Measurements from ENCODE around the gene CACNA1S.

CACNA1S gene

DNA sequence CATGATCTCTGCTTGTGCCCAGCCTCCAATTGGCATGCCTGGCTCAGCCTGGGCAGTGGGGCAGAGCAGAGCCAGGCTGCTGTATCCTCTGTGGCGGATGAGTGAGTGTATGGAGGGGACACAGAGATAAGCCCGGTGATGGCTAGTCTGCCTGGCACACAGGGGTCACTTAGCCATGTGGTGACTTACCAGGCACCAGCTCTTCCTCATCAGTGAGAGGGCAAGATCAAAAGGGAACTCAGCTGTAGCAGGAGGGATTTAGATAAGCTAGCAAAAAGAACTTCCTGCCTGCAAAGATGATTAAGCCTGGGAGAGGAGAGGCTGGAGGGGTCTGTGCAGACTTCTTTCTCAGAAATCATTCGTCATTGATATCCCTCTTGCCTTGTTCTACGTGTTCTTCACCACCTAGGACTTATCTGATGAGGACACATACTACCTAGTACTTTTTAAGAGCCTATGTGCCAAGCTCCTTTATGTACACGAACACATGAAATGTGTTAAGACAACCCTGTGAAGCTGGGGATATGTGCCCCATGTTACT, 96.6 kb downstream of the CACNA1S start:
- TF ChIP-seq TAF1 (IDR thresholded peaks at IDR 0.05; ENCODE audit: borderline replicate concordance, low read depth, low read length) (no peak), POLR2A (IDR thresholded peaks at IDR 0.05; ENCODE audit: low read depth, low read length) (no peak), POLR2AphosphoS5 (IDR thresholded peaks at IDR 0.05; ENCODE audit: low read depth, low read length) (no peak)
- no peak for FAIRE-seq
- DNase-seq (ENCODE audit: insufficient read length): no peak

DNA sequence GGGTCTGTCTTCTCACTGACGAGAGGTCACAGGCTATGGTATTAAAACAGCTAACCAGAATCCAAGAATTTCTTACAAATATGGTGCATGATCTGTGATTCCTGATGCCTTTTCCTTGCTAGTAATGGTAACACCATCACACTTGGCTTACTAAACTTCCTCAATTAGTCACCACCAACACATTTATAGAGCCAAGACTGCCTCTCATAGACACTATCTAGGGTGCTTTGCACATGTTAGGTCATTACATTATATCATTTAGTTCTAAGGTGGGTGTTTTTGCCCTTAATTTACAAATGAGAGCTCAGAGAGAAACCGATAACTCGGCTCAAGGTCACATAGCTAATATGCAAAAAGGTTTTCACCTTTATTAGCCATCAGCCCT, 97.4 kb downstream of the CACNA1S start:
- FAIRE-seq: no peak
- TF ChIP-seq TAF1 (IDR thresholded peaks at IDR 0.05; ENCODE audit: borderline replicate concordance, low read depth, low read length): no peak

DNA sequence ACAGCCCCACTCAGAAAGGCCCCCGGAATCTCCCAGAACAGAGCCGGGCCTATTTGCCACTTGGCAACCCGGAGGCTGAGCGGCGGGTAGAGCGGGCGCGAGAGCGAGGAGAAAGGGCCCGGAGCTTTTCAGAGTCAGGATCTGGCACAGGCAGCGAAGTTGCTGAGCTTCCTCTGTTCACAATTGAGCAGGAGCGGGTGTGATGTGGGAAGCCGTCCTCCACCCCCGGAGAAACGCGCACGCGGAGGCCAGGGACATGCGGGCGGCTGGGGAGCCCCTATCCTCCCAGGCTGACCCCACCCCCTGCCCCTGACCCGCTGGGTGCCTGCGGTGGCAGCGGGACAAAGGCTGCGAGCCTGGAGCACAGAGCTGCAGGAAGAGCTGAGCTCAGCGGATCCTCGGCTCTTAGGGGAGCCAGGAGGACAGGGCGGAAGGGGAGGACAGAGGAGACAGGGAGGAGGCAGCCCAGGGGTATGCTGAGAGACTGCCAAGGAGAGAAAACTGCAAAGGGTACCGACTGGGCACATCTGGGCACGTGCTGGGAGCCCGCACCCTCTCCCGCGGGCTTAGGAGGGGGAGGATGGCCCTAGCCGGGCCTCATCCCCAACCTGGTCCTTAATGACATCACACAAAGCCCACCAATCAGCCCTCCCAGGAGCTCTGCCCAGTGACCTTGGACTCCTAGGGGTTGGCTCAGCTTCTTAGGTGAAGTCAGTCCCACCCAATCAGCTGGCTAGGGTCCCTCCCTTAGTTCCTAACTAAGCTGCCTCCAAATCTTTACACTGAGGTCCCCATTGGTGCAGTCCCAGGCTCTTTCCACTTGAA, 98.0 kb downstream of the CACNA1S start:
- TF ChIP-seq POLR2A (IDR thresholded peaks at IDR 0.05; ENCODE audit: low read depth, low read length) (no peak), TAF1 (IDR thresholded peaks at IDR 0.05; ENCODE audit: borderline replicate concordance, low read depth, low read length) (no peak), POLR2AphosphoS5 (IDR thresholded peaks at IDR 0.05; ENCODE audit: low read depth, low read length) (no peak)
- FAIRE-seq: no peak
- DNase-seq (ENCODE audit: insufficient read length): no peak

More for the DNA sequence above, 97.4 kb downstream of the CACNA1S start:
- DNase-seq (ENCODE audit: insufficient read length): no peak

DNA sequence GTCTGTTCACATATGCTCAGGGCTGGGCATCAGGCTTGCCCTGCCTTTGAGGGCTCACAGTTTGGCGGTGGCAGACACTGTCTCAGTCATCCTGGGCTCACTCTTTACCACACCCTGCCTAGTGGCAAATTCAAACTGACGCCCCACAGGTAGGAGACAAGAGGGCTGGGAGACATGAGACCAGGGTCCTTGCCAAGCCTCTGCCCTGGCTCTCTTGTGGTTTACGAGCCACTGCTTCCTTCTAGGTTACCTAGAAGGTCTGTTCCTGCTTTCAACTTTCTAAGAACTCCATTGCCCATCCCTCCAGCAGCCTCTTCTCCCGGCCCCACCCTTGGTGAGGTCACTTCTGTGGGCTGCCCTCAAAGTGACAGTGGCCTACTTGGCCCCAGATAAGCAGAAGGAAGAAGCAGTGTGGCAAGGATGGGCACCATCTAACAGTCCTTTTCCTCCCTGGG, 99.2 kb downstream of the CACNA1S start:
- FAIRE-seq: no peak
- no peak for DNase-seq (ENCODE audit: insufficient read length)
- no peak for TF ChIP-seq POLR2AphosphoS5 (IDR thresholded peaks at IDR 0.05; ENCODE audit: low read depth, low read length)
- no peak for TF ChIP-seq POLR2A (IDR thresholded peaks at IDR 0.05; ENCODE audit: low read depth, low read length)
- TF ChIP-seq TAF1 (IDR thresholded peaks at IDR 0.05; ENCODE audit: borderline replicate concordance, low read depth, low read length): no peak

DNA sequence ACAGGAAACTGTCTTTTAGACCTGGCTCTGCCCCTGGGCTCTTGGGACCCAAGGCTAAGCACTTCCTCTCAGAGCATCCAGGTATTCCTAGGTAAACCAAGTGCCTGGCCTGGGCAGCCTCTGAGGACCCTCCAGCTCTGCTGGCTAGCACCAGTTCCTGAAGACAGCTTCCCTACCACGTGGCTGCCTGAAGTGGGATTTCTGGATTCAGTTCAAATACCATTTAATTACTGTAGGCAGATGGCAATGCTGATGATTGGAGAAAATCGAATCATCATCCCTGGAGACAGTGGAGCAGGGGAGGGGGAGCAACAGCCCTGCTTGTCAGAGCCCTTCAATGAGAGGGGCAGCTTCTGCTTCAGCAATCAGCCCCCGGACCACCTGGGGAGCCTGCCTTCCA, 100.6 kb downstream of the CACNA1S start:
- DNase-seq (ENCODE audit: insufficient read length): no peak
- no peak for FAIRE-seq
- TF ChIP-seq POLR2A (IDR thresholded peaks at IDR 0.05; ENCODE audit: low read depth, low read length) (no peak), POLR2AphosphoS5 (IDR thresholded peaks at IDR 0.05; ENCODE audit: low read depth, low read length) (no peak), TAF1 (IDR thresholded peaks at IDR 0.05; ENCODE audit: borderline replicate concordance, low read depth, low read length) (no peak)

DNA sequence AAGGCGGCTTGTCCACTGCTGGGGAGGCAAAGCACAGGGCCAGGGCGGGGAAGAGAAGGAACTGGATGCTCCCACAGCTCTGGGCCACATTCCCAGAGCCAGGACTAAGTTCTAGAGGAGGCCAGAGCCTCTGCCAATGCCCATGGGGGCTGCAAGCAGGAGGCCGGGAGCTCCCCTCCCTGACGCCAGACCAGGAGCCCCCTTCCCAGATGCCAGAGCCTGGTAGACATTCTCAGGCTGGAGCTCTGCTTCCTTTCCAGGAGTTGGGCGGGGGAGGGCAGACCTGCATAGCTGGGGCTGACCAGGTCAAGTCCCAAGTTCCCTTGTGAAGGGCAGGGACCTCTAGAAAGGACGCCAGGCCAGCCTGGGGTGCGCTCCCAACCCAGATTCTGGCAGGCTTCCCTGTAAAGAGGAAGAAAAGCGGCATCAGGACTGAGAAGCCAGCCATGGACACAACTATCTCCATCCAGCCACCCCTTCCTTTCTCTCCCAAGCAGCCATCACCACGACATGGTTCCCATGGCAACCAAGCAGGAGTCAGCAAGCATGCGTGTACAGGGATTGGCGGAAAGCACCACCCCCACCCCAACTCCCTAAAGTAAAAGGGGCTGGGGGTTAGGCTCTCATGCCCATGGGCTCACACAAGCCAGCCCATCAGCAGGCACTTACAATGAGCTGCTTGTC, 102.1 kb downstream of the CACNA1S start:
- TF ChIP-seq POLR2AphosphoS5 (IDR thresholded peaks at IDR 0.05; ENCODE audit: low read depth, low read length): no peak
- TF ChIP-seq POLR2A (IDR thresholded peaks at IDR 0.05; ENCODE audit: low read depth, low read length): no peak
- TF ChIP-seq TAF1 (IDR thresholded peaks at IDR 0.05; ENCODE audit: borderline replicate concordance, low read depth, low read length): no peak
- no peak for FAIRE-seq
- no peak for DNase-seq (ENCODE audit: insufficient read length)

DNA sequence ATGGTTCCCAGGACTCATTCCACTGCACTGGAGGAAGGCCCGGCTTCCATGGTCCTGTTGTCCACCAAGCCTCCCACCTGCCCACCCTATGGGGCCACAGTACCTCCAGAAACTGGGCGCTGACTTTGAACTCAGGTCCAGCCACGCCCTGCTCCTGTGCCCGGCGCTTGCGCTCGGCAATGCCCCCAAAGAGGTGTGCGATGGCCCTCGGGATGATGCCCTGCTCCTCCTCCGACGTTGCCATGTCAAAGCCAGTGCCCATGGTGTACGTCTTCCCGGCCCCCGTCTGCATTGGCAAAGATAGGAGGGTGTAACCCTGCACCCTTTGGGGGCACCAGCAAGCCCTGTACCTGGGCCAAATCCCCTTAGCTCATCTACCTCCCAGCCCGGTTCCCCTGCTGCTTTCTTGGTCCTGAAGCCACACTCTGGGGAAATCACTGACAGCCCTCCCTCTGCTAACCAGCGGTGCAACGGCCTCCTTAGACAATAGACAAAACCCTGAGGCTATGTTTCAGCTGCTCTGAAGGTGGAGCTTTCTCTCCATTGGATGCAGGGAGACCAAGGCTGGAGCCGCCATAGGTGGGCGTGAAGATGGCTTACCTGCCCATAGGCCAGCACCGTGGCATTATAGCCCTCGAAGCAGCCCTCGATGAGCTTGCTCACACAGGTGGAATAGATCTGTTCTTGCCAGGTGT, 103.4 kb downstream of the CACNA1S start:
- no peak for FAIRE-seq
- TF ChIP-seq POLR2AphosphoS5 (IDR thresholded peaks at IDR 0.05; ENCODE audit: low read depth, low read length): no peak
- no peak for TF ChIP-seq TAF1 (IDR thresholded peaks at IDR 0.05; ENCODE audit: borderline replicate concordance, low read depth, low read length)
- no peak for TF ChIP-seq POLR2A (IDR thresholded peaks at IDR 0.05; ENCODE audit: low read depth, low read length)
- DNase-seq (ENCODE audit: insufficient read length): no peak

DNA sequence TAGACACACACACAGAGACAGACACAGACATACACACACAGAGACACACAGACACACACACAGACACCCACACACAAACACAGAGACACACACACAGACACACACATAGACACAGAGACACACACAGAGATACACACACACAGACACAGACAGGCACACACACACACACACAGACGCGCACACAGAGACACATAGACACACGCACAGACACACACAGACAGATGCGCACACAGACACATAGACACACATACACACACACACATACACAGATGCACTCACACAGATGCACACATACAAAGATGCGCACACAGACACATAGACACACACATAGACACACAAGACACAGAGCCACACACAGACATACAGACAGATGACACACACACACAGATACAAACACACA, 104.7 kb downstream of the CACNA1S start:
- DNase-seq (ENCODE audit: insufficient read length): no peak
- 0 out of 2 replicates have a peak, but pooled peaks have one; percentile 25 for TF ChIP-seq POLR2AphosphoS5 (IDR thresholded peaks at IDR 0.05; ENCODE audit: low read depth, low read length)
- no peak for TF ChIP-seq POLR2A (IDR thresholded peaks at IDR 0.05; ENCODE audit: low read depth, low read length)
- no peak for TF ChIP-seq TAF1 (IDR thresholded peaks at IDR 0.05; ENCODE audit: borderline replicate concordance, low read depth, low read length)
- no peak for FAIRE-seq

DNA sequence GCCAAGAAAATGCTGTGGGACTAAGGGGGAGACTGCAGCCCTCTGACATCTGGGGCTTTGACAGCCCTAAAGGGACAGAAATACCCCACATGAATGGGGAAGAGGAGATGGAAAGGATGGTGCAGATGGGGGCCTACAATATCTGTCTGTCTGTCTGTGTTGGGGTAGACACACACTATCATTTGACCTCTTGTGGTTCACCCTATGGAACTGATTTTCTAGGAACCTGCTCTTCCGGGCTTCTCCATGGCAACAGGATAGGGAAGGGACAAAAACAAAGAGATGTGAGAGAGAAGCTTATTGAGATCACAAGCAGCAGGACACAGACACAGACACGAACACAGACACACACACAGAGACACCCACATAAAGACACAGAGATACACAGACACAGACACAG, 105.8 kb downstream of the CACNA1S start:
- FAIRE-seq: no peak
- TF ChIP-seq POLR2A (IDR thresholded peaks at IDR 0.05; ENCODE audit: low read depth, low read length): no peak
- no peak for TF ChIP-seq POLR2AphosphoS5 (IDR thresholded peaks at IDR 0.05; ENCODE audit: low read depth, low read length)
- no peak for TF ChIP-seq TAF1 (IDR thresholded peaks at IDR 0.05; ENCODE audit: borderline replicate concordance, low read depth, low read length)
- DNase-seq (ENCODE audit: insufficient read length): no peak

DNA sequence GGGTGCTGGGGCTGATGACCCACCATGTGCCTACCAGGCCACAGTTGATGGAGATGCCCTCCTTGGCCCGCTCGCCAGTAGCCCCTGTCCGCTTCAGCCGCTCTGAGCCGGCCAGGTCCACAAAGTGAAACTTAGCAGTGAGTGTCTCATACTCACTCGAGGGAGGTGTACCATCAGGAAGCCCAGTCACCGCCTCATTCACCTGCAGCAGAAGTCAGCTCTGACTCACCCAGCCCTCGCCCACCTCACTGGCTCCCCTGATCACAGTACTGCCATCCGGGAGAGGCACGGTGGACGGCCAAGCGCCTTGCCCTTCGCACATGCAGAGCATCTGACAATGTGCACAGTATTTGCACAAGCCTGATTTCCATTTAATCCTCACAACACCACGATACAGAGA, 107.5 kb downstream of the CACNA1S start:
- no peak for FAIRE-seq
- TF ChIP-seq POLR2AphosphoS5 (IDR thresholded peaks at IDR 0.05; ENCODE audit: low read depth, low read length) (no peak), POLR2A (IDR thresholded peaks at IDR 0.05; ENCODE audit: low read depth, low read length) (no peak), TAF1 (IDR thresholded peaks at IDR 0.05; ENCODE audit: borderline replicate concordance, low read depth, low read length) (no peak)
- no peak for DNase-seq (ENCODE audit: insufficient read length)

DNA sequence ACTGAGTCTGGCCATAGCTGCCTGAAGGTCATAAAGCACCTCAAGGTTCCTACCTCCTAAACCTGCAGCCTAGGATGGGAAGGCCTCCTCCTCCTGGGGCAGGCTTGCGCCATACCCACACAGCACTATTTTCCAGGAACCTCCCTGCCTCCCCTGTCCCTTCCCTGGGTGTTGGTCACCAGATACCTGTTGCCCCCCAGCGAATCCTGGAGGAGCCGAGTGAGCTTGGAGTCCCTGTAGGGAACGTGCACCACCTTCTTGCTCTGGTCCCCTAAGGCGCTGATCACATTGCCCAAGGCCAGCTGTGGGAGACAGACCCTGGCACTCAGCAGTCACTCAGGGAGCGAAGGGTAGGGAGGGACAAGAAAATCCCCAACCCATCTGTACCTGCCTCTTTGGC, 108.1 kb downstream of the CACNA1S start:
- no peak for DNase-seq (ENCODE audit: insufficient read length)
- FAIRE-seq: no peak
- TF ChIP-seq TAF1 (IDR thresholded peaks at IDR 0.05; ENCODE audit: borderline replicate concordance, low read depth, low read length): no peak
- no peak for TF ChIP-seq POLR2AphosphoS5 (IDR thresholded peaks at IDR 0.05; ENCODE audit: low read depth, low read length)
- TF ChIP-seq POLR2A (IDR thresholded peaks at IDR 0.05; ENCODE audit: low read depth, low read length): no peak

All from GM12892 (cell line).